A172 (cell line): ENCODE data around the gene THSD7A. TPM values are rescaled to one million over a fixed set of nuclear protein-coding genes. Genes with fewer than 3 reads are reported as not detected.

Experiments
- DNase-seq: peaks from one replicate; pipeline ENCODE4 v3.0.0-alpha.2; 2015; ENCODE audit warnings: low spot score
- total RNA-seq: library from RNA; depleted of rRNA; stranded (reverse); fragments of >200 nt; shearing (Covaris generic); gene quantifications from 2 replicates; pipeline ENCODE4 v1.2.3, GENCODE V29; 2014

THSD7A gene
- total RNA-seq, 1 experiment from 2014 or later, result 0.21 TPM

DNA sequence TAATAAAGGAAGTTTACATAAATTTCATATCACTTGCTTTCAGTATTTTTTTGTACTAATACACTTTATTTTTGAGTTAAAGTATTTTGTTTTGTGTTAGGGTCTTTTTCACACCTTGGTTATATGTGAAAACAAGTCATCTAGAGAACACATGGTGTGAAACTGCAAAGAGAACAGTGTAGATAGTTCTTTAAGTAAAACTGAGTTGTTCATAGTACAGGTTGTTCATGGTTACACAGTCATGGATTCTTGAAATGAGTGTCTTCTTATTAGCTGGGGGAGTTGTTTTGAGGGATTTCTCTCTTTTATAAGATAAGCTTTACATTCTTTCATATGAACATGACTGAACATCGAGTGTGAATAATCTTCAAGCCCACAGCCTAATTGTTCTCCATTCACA, 244.2 kb downstream of the THSD7A start:
- DNase-seq, result no peak

DNA sequence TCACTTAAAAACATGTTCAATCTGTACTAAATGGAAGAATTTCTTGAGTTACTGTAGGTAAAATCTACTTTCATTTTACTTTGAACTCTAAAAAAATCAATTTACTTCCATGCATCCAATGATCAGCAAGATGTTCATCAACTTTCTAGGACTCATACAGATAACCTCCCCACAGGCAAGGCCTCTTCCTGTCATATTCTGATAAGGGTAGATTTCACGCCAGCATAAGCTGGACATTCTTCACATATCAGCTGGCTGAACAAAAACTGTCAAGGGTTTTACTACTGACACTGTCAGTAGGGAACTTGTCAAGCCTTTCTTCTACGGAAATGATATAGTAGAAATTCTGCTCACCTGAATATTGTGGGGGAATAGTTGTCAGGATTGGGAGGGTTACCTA, 244.9 kb downstream of the THSD7A start:
- no peak for DNase-seq

DNA sequence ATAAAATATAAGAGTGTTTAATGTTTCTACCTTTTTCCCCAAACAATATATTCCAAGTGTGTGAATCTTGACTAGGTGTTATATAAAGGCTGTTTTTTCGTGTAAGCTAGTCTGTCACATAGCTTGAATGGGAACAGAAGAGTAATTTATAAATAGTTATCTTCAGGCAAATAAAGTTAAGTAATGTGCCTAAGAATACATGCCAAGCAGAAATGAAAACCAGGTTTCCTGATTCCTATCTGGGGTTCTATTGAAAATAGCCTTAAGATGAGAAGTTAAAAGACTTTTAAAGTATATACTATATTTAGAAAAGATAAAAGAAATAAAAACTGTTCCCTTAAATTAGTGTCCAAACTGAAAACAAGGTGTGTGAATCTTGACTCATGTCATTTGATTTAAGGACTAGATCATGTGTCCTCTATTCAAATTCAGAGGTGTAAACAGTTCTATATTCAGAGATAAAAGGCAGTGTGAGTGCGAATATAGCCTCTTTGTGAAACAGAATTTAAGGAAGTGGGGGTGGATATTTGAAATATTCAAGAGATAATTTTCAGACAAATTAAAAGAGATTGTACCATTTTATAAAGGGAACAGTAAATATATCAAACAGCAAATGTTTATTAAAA, 247.5 kb downstream of the THSD7A start:
- DNase-seq, result no peak

DNA sequence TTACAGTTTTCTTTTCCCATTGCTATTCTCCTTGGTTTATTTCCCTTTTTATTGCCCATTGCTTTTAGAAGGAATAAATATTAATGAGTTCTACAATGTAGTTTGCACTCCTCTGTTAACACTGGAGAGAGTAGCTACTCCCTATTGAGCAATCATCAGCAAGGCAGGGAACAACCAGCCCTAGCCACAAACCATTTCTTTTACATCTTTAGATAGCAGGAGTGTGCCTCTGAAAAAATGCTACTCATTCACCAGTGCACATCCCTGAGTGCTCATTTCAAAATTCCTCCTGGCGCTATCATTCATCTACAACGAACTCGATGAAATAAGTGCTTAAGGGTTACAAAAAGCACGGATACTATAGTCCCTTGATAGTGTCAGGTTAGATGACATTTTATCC, 252.9 kb downstream of the THSD7A start:
- DNase-seq, result no peak

DNA sequence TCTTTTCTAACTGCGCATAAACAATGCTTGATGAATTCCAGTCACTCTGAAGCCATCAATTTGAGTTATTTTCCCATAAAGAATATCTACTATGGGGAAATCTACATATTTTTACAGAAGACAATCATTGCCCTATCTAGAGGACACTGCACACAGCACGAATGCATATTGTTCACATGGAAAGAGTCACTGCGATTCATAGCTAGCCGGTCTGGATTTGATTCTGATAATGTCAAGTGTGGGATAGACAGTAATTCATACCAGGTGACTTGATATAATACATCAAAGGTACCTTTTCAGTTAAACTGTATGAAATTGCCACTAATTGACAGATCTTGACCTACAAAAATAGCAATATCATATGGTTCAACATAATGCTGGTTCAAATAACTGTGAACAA, 255.7 kb downstream of the THSD7A start:
- no peak for DNase-seq

DNA sequence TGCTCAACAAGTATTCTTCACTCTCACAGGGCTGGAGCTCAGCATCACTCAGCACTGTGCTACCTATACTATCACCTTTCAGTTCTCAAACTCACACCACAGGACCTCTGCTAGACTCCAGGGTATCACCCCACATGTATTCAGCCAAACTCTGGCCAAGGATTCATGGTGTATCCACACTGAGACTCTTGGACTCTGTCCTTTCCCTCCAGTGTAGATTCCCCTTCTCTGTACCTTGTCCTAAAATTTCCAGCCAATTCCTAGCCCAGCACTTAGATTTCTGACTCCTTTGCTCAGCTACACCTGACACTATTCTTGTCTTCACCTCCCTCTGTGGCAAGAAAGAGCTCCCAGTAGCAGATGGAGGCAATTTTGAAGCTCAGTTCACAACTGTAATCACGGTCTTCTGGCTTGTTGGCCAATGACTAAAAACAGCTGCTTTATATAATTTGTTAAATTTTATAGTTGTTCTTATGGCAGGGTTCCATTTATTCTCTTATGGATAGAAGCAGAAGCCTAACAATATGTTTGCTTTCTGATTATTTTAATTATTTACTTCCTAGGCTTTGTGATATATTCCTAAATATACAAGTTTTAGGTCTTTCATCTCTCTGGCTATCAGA, 258.8 kb downstream of the THSD7A start:
- DNase-seq, result no peak

DNA sequence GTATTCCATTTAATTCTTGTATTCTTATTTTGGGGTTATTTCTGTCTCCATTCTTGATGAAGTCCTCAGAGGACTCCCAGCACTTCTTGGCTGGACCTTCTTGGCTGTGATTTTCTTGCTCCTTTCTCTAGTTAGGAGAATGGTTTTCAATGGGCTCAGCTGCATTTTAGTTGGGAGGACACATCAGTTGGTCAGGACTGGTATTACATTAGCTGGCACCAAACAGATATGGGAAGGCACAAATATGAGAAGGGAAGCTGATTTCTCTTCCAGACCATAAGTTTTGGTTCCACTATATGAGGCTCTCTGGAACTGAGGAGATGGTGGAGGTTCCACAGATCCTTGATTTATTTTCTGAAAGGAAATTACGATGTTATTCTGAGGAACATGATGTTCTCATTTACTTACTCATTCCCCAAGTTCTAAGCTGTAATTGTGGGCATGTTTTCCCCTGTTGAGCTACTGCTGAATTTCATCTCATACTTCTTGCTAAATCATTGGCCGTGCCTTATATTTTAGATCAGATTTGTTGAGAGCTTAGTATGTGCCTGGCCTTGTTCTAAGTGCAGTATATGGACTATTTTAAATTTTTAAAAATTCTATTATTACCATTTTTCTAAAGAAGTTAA, 261.0 kb downstream of the THSD7A start:
- no peak for DNase-seq

DNA sequence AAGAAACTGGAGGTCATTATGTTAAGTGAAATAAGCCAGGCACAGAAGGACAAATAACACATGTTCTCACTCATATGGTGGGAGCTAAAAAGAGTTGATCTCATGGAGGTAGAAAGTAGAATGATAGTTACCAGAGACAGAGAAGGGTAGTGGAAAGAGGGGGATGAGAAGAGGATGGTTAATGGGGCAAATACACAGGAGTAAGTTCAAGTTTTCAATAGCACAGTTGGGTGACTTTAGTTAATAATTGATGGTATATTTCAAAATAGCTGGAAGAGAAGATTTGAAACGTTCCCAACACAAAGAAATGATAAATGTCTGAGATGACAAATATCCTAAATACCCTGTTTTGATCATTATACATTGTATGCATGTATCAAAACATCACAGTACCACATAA, 261.8 kb downstream of the THSD7A start:
- DNase-seq, result no peak

DNA sequence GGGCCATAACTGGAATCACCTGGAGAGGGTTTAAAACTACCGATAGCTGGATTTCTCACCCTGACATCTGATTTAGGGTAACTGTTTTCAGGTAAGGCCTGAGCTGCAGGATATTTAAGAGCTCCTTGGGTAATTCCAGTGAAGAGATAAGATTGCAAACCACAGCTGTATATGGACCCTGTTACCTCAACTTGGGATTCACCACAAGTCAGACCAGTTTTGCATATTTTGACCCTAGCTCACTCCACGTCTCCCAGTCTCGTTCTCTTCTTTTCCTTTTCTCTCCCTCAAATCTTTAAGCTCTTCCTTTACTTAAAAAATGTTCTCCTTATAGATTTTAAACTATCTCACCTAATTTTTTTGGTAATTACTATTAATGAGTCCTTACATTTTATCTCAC, 264.4 kb downstream of the THSD7A start:
- no peak for DNase-seq

DNA sequence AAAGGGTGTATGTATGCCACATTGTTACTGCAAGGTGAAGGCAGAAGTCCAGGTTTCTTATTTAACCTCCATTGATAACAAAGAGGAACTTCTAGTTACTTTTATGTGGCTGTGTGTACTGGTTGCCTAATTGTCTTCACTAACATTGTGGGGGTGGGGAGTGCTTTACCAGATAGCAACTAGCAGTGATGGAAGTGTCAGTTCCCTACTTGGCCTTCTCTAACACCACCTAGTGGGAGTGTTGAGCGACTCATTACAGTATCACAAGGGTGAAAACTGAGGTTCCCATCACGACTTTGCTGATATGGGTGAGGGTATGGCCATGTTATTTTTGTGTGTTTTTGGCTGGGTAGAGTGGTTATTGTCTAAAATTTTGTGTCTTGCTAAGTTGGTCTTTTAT, 274.4 kb downstream of the THSD7A start:
- peak; percentile 72 for DNase-seq

DNA sequence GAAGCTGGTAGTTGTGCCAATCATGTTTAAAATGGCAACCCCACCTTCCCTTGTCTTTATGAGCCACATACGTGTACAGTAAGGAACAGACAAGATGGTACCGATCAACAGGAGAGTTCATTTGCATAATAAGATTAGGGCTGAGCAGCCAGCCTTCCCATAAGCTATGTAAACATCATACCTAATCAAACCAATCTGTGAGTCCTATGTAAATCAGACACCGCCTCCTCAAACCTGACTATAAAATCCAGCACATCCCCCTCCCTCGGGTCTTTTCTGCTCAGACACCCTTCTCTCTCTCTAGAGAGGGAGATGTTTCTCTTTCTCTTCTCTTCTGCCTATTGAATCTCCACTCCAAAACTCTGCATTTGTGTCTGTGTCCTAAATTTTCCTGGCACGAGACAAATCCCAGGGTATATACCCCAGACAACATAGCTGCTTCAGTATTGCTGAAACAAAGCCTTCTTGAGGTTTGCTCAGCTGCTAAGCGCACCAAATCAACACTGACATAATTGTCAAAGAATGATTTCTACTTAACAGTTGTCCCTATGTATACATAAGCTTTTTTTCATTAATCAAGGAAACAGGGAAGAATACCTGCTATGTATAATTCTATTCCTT, 279.2 kb downstream of the THSD7A start:
- DNase-seq, result no peak

DNA sequence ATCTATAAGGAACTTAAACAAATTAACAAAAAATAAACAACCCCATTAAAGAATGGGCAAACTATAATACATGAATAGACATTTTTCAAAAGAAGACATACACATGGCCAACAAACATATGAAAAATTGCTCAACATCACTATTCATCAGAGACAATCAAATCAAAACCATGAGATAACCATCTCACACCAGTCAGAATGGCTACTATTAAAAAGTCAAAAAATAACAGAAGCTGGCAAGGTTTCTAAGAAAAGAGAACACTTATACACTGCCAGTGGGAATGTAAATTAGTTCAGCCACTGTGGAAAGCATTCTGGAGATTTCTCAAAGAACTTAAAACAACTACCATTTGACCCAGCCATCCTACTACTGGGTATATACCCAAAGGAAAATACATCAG, 280.5 kb downstream of the THSD7A start:
- DNase-seq, result no peak

DNA sequence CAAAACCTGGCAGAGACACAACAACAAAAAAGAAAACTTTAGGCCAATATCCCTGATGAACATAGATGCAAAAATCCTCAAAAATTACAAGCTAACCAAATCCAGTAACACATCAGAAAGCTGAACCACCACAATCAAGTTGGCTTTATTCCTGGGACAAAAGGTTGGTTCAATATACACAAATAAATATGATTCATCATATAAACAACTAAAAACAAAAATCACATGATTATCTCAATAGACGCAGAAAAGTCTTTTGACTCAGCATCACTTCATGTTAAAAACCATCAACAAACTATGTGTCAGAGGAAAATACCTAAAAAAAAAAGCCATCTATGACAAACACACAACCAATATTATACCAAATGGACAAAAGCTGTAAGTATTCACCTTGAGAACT, 283.5 kb downstream of the THSD7A start:
- DNase-seq, result peak; percentile 35

DNA sequence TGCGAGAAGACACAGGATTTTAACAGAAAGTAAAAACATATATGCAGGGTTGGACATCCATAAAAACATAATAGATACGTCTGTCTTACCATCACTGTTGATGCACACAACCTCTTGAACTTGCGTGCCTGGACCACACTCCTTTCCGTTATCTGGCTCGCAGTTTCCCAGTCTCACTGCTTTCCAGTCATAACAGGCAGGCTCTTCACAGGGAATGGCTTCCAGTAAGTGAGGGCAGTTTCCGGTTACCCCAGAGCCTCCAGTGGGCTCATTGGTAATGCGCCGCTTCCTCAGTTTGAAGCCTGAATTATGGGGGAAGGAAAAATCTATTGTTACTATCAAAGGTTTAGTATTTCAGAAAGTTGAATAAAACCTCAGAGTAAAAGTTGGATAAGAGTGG, 290.7 kb downstream of the THSD7A start:
- no peak for DNase-seq

DNA sequence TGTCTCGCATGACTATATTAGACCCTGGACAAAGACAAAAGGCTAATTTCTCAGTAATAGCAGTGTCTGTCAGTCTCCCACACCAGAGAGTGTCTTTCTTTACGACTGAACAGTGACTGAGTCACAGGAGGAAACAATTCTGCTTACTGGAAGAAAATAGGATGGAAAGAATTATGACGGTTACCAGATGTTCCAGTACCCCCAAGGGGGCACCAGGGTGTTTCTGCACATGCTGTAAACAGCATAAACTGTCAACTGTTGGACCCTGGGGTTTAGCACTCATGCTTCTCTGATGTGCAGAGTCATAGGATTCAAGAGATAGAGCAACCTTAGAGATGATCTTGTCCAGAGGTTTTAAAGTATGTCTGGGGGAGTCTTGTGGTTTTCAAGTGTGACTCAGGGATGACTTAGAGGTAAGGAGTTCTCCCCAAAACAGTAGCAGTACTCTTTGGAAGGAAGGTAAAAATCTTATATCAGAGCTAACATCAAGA, 291.7 kb downstream of the THSD7A start:
- peak; percentile 75 for DNase-seq

DNA sequence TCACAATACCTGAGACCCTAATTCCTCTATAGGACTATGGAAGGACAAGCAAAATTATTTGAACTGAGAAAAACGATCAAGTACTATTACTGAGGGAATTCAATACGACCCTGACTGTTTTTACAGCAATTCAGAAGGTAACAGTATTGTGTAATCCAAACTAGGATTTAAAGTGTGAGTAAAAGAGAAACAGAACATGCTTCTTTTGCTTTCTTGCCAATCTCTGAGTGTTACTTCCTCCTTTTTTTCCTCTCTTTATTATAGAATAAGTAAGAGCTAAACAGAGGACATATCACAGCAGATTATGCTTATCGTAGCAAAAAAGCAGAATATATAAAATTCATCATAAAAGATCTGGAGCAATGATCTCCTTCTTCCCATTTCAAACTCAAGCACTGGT, 292.1 kb downstream of the THSD7A start:
- DNase-seq, result no peak

DNA sequence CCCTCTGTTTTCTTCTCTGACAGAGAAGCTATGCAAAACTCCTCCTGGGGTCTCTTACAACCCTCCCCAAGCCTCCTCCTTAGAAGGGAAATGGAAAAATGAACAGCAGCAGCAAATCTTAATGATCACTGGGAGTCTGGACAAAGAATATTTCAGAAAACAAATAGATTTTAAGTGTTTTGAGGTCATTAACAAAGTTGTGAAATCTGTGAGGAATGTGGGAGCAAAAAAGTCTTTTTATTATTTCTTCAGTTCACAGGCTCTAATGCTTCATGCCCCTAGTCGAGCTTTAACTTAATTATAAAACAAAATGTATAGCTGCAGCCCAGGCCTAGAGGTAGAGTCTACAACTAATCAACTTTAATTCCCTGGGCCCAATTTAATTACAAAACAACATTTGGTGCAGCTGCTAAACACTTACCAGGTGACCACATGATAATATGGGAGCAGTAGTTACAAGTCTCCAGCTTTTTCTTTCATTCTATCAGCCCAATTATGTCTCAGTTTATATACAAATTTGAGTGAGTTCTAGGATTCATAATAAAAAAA, 293.2 kb downstream of the THSD7A start:
- no peak for DNase-seq

DNA sequence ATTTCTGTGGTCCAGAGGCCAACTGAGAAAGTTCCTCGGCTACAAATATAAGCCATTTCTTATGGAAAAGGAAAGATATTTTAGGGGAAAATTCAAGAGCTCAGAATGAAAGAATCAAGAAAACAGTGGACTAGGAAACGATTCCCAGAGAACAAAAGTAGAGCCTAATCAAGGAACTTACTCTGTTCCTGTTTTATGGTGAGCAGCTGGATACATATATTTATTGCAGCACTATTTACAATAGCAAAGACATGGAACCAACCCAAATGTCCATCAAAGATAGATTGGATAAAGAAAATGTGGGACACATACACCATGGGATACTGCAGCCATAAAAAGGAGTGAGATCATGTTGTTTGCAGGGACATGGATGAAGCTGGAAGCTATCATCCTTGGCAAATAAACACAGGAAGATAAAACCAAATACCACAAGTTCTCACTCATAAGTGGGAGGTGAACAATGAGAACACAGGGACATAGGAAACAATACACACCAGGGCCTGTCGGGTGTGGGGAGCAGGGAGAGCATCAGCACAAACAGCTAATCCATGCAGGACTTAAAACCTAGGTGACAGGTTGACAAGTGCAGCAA, 298.7 kb downstream of the THSD7A start:
- DNase-seq, result no peak

DNA sequence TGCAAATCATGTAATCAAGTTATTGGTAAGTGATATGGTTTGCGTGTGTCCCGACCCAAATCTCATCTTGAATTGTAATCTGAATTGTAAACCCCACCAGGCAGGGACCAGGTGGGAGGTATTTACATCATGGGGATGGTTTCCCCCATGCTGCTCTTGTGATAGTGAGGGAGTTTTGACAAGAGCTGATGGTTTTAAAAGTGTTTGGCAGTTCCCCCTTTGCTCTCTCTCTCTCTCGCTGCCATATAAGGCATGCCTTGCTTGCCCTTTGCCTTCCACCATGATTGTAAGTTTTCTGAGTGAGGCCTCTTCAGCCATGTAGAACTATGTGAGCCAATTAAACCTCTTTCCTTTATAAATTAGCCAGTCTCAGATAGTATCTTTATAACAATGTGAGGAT, 302.6 kb downstream of the THSD7A start:
- no peak for DNase-seq

DNA sequence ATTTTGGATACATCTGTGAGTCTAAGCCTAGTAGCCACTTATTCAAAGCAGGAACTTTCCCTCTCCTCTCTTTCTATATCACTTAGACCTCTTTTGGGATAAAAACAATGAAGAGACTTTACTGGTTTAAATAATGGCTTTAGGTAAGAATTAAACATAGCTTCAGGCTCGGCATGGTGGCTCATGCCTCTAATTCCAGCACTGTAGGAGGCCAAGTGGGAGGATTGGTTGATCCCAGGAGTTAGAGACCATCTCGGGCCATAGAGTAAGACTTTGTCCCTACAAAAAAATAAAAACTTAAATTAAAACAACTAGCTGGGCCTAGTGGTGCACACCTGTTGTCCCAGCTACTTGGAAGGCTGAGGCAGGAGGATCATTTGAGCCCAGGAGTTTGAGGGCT, 304.3 kb downstream of the THSD7A start:
- no peak for DNase-seq

DNA sequence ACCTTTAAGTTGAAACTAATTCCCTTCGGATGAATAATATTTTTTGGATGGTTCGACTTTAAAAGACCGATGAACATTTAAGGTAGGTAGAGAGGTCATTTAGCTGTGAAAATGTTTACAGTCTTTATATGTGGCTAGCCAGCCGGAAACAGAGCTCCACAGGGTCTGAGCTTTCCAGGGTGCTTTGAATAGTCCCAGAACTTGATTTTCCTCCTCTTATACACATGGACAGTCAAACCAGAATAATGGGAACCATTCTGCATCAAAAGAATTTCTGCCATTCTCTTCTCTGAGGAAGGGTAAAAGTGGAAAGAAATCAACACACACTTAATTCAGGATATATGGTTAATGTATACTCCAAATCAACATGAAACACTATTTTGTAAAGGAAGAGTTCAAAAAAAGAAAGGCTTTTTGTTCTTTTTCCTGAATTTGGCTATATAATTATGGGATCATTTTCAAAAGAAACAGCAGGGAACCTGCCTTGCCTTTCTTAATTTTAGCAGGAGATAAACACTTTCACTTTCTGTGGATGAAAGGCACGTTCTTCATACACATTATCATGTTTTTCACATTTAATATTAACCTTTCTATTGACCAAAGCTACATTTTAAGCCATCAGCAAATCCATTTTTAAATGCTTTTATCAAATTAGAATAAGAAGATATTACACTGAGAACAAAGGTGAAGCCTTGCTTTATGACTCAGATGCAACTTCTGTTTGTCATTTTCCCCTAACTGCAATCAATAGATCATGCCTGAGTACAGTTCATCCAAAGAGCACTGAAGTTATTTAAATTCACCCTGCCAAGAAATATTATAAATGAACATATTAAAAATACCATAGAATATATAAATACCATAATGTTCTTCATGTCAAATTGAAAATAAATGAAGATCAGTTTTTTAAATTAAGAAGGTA, 307.3 kb downstream of the THSD7A start:
- DNase-seq, result no peak
